ENCODE data around the gene GRID2IP. TPM values are rescaled to one million over a fixed set of nuclear protein-coding genes. Genes with fewer than 3 reads are reported as not detected.

The GRID2IP gene
- total and polyA plus RNA-seq, 2 of the 13 experiments (the other 11 are each of a cell fraction or from before 2014, with no cell fraction given): 0.03 TPM; not detected in 1

GRCh38 chr7:6516387-6516983 is 34.8 kb downstream of the GRID2IP start (continued):
- TF ChIP-seq ZNF790 (CRISPR knock-in tag; IDR thresholded peaks at IDR 0.05; ENCODE audit: borderline replicate concordance) (no peak), ZNF414 (CRISPR knock-in tag; IDR thresholded peaks at IDR 0.05) (no peak), NR2C2 (CRISPR knock-in tag; IDR thresholded peaks at IDR 0.05; ENCODE audit: borderline replicate concordance) (no peak), KDM2A (CRISPR knock-in tag; IDR thresholded peaks at IDR 0.05; ENCODE audit: borderline replicate concordance, low read depth) (peak; percentile 70; the same call in 1 of the 2 replicates), TBL1XR1 (IDR thresholded peaks at IDR 0.05; ENCODE audit: borderline replicate concordance, low read length, partially characterized antibody) (no peak), ARNT2 (CRISPR knock-in tag; IDR thresholded peaks at IDR 0.05; ENCODE audit: low read depth) (no peak), ZSCAN31 (CRISPR knock-in tag; IDR thresholded peaks at IDR 0.05; ENCODE audit: low read depth) (no peak), ZNF382 (CRISPR knock-in tag; IDR thresholded peaks at IDR 0.05; ENCODE audit: borderline replicate concordance) (no peak), ZNF543 (CRISPR knock-in tag; IDR thresholded peaks at IDR 0.05) (no peak), TRIM24 (CRISPR knock-in tag; IDR thresholded peaks at IDR 0.05) (no peak), ZNF331 (CRISPR knock-in tag; IDR thresholded peaks at IDR 0.05) (0 out of 2 replicates have a peak, but pooled peaks have one; percentile 30), PPARG (CRISPR knock-in tag; conservative IDR thresholded peaks at IDR 0.05) (no peak), RXRA (CRISPR knock-in tag; IDR thresholded peaks at IDR 0.05) (no peak), RBFOX2 (IDR thresholded peaks at IDR 0.05; ENCODE audit: low read depth, low read length) (no peak), NFYB (CRISPR knock-in tag; IDR thresholded peaks at IDR 0.05) (no peak), NFATC3 (CRISPR knock-in tag; IDR thresholded peaks at IDR 0.05) (no peak), ZNF160 (CRISPR knock-in tag; IDR thresholded peaks at IDR 0.05) (no peak), MAFF (IDR thresholded peaks at IDR 0.05; ENCODE audit: low read depth, low read length) (no peak), ZMAT3 (CRISPR knock-in tag; conservative IDR thresholded peaks at IDR 0.05) (no peak), ATF7-NPFF (CRISPR knock-in tag; IDR thresholded peaks at IDR 0.05; ENCODE audit: low read depth) (no peak), FOXP1 (IDR thresholded peaks at IDR 0.05) (no peak), FOXP1 (CRISPR knock-in tag; IDR thresholded peaks at IDR 0.05) (no peak)
- TF ChIP-seq, protein P1, sequence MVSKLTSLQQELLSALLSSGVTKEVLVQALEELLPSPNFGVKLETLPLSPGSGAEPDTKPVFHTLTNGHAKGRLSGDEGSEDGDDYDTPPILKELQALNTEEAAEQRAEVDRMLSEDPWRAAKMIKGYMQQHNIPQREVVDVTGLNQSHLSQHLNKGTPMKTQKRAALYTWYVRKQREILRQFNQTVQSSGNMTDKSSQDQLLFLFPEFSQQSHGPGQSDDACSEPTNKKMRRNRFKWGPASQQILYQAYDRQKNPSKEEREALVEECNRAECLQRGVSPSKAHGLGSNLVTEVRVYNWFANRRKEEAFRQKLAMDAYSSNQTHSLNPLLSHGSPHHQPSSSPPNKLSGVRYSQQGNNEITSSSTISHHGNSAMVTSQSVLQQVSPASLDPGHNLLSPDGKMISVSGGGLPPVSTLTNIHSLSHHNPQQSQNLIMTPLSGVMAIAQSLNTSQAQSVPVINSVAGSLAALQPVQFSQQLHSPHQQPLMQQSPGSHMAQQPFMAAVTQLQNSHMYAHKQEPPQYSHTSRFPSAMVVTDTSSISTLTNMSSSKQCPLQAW (CRISPR knock-in tag; IDR thresholded peaks at IDR 0.05): no peak
- TF ChIP-seq, protein P2, sequence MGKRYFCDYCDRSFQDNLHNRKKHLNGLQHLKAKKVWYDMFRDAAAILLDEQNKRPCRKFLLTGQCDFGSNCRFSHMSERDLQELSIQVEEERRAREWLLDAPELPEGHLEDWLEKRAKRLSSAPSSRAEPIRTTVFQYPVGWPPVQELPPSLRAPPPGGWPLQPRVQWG (CRISPR knock-in tag; IDR thresholded peaks at IDR 0.05; ENCODE audit: borderline replicate concordance, low read depth): no peak
- TF ChIP-seq, protein P3, sequence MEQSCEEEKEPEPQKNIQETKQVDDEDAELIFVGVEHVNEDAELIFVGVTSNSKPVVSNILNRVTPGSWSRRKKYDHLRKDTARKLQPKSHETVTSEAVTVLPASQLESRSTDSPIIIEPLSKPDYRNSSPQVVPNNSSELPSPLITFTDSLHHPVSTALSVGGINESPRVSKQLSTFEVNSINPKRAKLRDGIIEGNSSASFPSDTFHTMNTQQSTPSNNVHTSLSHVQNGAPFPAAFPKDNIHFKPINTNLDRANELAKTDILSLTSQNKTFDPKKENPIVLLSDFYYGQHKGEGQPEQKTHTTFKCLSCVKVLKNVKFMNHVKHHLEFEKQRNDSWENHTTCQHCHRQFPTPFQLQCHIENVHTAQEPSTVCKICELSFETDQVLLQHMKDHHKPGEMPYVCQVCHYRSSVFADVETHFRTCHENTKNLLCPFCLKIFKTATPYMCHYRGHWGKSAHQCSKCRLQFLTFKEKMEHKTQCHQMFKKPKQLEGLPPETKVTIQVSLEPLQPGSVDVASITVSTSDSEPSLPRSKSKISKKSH (CRISPR knock-in tag; IDR thresholded peaks at IDR 0.05; ENCODE audit: borderline replicate concordance): no peak
- TF ChIP-seq, protein P4, sequence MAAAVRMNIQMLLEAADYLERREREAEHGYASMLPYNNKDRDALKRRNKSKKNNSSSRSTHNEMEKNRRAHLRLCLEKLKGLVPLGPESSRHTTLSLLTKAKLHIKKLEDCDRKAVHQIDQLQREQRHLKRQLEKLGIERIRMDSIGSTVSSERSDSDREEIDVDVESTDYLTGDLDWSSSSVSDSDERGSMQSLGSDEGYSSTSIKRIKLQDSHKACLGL (CRISPR knock-in tag; IDR thresholded peaks at IDR 0.05): no peak
